GM18511 (cell line): Measurements from ENCODE around the gene CDR2.

ENCODE experiments used
- ATAC-seq: cut with Tn5 transposase; IDR thresholded peaks from one replicate; pipeline ENCODE4 v1.9.1; 2021; ENCODE audit warnings: mild to moderate bottlenecking, moderate library complexity; ENCODE audit not compliant: unreplicated experiment

CDR2 gene

DNA sequence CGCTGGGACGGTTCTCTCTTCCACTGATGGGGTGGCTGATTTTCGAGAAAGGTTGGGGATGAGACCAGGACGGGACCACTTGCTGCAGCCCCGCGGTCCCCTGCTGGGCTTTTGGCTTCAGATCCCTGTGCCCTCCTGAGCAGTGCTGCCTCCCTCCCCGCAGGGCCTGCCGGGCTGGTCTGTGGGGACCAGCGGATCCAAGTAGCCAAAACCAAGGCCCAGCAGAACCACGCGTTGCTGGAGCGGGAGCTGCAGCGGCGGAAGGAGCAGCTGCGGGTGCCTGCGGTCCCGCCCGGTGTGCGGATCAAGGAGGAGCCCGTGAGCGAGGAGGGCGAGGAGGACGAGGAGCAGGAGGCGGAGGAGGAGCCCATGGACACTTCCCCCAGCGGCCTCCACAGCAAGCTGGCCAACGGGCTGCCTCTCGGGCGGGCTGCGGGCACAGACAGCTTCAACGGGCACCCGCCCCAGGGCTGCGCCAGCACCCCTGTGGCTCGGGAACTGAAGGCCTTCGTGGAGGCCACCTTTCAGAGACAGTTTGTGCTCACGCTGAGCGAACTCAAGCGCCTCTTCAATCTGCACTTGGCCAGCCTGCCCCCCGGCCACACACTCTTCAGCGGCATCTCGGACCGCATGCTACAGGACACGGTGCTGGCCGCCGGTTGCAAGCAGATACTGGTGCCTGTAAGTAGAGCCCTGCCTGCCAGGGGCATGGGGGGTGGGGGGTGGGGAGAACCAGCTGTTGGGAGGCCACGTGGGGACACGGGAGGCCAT, 48.6 kb downstream of the CDR2 start:
- no peak for ATAC-seq

DNA sequence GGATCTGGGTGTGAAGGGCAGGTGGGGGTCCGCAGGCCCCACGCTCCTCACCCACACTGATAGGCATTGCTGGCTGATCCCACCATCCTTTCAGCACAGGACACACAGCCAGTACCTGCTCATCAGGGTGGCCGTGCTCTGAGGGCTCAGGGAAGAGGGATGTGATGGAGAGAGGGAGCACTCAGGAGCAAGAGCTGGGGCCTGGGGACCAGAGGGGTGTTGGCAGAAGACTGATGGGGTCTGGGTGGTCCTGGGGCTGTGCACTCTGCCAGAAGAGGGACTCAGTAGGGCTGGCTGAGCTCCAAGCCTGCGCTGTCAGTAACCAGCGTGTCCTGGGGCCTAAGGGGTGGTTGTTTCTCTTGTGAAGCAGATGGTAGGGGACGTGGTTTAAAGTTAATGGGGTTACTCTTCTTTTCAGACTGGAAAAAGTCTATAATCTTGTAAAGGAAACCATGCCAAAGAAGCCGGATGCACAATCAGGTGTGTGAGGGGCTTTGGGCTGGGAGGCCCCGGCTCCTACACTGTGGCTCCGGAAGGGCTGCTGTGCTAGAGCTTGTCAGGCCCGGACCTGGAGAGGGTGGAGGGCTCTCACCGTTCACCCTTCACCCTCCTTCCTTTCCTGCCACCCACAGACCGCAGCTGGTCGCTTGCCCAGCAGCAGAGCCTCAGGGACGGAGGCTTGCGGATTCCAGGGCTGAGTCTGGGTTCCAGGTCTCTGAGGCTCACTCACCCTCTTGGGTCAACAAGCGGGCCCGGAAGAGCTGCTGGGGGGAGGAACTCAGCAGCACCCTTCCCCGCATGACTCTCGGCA, 49.4 kb downstream of the CDR2 start:
- ATAC-seq, result no peak

DNA sequence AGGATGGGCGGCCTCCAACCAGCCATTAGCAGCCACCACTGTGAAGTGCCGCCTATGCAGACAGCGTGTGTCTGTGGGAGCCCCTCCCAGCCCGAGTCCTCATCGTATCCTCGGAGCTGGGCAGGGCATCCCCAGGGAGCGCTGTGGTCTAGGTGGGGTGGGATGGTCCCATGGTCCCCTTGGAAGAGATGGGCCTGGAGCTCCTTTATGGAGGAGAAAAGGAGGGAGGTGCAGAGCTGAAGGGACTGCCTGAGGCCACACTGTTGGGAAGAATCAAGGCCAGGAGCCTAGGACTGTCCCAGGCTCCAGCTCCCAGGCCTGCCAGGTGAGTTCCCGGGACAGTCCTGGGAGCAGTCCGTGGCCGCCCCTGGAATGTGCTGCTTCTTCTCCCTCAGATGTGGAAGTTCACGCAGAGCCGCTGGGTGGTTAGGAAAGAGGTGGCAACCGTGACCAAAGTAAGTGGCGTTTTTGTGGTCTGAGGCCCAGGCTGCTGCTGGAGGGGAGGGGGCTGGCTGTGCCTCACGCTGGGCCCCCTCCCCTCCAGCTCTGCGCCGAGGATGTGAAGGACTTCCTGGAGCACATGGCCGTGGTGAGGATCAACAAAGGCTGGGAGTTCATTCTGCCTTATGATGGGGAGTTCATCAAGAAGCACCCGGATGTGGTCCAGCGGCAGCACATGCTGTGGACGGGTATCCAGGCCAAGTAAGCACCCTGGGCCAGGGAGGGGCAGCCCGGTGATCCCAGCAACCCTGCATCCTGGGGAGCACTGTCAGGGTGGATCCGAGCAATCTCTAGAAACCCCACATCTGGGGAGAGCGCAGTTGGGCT, 50.2 kb downstream of the CDR2 start:
- ATAC-seq, result no peak

DNA sequence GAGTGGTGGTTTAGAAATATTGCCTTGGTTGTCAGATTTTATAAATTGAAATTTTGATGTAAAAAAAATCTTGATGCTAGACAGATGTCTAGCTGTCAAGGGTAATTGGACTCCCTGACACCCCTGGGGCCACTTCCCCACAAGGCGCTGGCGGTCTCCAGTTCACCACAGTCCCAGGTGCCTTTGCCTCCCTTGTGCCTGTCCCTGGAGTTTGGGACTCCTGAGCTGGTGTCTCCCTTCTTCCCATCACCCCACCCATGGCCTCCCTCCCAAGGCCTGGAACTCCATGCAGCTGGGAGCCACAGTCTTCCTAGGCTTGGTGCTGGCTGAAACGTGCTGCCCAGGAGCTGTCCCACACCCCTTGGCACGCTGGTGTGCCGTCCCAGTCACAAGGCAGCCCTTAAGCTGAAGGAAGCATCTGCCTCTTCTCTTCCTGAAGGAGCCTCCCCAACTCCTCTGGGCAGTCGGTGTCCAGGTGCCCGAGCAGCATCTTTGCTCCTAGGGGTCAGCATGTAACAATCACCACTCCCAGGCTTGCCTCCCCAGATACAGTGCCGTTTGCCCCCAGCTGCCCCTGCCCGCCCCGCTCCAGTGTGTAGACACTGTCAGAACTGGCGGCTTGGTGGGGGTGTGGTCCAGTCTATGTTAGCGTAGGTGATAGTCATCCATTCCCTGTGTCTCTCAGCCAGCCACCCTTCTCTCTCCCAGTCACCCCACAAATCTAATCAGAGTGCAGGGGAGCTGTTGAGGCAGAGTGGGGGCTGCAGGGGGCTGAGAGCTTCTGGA, 51.1 kb downstream of the CDR2 start:
- no peak for ATAC-seq

DNA sequence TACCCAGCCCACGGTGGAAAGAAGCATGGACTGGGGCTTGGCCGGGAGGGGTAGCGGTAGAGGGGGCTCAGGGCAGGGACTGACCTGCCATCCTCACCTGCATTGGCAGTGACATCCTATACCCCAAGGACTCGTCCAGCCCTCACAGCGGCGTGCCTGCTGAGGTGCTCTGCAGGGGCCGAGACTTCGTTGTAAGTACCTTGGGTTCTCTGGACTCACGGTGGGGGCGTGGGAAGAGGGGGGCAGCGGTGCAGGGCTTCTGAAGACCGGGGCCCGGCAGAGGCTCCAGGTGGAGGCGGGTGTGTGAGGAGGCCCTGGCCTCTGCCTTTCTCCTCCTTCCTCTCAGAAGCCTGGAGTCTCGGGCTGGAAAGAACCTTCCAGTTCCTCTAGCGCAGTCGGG, 51.7 kb downstream of the CDR2 start:
- ATAC-seq, result no peak

DNA sequence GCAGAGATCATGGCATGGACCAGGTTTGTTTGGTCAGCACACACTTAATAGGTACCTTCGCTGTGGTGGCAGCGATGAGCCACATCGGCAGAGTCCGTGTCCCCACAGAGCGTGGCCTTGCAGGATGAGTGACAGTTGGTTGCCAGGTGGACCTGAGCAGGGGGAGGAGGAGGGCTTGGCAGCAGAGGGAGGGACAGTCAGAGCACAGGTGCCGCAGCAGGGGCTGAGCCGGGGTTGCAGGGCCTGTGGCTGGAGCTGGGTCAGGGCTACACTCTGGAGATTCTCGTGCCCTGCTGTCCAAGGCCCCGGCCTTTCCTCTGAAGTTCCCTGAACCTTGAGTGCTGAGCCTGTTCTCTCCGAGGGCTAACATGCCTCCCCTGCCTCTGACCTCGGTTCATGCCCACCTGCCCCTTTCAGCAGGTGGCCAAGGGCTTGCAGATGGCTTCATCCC, 52.4 kb downstream of the CDR2 start:
- no peak for ATAC-seq

DNA sequence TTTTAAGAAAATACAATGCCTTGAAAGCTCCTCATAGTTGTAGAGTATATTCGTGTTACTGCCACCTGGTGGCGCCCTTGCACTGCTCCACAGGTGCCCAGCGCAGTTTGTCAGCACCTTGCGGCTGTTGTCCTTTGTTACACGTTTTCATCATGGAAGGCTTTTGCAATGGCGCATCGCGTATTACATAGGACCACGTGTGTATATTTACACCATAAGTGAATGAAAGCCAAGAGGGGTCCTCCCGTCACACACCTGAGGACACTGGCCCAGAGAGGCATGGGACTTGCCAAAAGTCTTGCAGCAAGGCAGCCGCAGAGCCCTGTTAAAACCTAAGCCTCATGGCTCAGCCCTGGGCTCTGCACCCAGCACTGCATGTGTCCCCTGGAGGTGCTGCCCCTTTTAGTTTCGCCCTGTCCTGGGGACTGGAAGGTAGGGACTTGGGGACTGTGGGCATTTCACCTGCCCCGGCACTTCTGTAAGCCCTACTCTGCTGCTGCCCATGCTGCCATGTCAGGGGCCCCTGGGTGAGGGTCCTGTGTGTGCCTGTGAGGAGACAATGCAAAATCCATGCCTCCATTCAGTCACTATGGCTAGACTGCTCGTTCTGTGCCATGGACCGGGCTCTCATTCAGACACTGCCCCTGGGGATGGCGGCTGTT, 52.9 kb downstream of the CDR2 start:
- ATAC-seq, result no peak

DNA sequence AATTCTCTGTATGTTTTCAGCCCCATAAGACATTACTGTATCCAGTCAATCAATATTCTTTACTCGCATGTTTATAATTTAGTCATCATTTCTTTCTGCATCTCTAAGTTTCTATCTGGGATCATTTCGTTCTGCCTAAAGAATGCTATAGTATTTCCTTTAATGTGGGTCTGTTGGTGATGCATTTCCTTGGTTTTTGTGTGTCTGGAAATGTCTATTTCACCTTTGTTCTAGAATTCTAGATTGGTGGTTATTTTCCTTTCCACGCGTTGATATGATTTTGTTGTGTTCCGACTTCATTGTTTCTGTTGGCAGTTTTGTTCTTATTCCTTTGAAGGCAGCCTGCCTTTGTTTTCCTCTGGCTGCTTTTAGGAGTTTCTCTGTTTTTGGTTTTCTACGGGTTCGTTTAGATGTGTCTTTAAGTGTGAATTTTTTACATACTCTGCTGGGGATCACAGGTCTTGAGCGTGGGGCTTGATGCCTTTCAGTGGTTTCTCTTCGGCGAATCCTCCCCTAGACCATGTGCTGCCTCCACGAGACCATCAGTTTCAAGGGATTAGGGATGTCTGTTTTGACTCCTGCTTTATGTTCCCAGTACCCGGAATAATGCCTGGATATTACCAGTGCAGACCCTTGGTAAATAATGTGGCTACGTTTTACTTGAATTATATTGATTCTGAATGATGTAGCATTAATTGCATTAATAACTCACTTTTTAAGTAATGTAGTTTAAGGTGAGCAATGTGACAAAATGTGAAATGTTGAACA, 53.7 kb downstream of the CDR2 start:
- ATAC-seq, result no peak

DNA sequence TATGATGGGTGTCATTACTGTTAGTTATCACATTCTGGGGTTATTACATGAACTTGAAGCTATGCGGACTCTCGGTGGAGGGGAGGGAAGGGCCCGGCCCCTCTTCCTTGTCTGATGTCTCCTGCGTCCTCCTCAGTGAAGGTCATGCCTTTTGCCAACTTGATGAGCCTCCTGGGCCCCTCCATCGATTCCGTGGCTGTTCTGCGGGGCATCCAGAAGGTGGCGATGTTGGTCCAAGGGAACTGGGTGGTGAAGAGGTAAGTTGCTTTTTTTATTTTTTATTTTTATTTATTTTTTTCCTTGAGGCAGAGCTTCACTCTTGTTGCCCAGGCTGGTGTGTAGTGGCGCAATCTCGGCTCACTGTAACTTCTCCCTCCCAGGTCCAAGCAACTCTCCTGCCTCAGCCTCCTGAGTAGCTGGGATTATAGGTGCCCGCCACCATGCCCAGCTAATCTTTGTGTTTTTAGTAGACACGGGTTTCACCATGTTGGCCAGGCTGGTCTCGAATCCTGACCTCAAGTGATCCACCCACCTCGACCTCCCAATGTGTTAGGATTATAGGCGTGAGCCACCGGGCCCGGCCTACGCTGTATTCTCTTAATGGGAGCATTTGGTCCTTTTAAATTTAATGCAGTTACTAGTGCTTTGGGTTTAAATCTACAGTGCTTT, 55.6 kb downstream of the CDR2 start:
- ATAC-seq, result no peak

DNA sequence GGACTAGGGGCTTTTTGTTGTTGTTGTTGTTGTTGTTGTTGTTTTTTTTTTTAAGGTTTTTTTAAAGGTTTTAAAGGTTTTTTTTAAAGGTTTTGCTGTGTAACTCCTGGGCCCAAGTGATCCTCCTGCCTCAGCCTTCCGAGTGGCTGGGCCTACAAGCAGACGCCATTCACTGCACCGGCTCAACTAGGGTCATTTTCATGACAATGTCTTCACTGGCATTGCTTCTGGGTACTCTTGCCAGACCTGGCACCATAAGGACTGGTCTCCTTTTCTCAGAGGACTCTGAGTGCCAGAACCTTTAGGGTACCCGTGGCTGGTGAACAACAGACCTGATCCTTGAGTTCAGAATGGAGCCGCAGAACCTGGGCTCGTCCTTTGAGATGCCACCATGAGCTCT, 56.8 kb downstream of the CDR2 start:
- no peak for ATAC-seq

DNA sequence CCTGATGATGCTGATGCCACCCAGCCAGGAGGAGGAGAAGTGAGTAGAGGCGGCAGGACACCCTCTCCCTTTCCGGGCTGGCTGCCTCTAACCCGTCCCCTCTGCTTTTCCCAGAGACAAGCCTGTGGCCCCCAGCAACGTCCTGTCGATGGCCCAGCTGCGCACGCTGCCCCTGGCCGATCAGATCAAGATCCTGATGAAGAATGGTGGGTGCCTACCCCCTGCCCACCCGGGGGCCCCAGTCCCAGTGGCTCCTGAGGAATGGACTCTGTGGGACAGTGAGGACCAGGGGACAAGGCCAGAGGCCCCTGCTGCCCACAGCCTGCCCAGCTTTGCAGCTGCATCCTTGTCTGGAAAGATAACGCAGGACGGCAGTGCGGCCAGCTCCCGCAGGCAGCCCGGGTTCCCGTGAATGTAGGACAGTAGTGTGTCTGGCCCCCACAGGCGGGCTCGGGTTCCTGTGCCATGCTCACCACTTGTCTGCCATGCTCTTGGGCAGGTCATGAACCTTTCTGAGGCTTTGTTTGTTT, 57.4 kb downstream of the CDR2 start:
- no peak for ATAC-seq

DNA sequence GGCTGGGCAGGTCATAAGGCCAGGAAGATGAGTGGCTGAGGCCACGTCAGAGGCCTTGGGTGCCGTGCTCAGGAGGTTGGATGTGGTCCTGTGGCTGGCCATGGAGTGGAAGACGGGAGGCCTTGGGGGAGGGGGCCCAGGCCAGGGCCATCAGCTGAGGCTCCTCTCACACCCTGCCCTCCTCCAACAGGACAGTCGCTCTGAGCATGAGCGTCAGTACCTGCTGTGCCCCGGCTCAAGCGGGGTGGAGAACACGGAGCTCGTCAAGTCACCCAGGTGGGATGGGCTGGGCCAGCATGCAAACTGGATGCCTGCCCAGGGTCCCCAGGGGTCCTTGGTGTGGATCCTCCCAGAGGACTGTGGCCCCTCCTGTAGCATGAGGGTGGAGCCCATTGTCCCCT, 58.0 kb downstream of the CDR2 start:
- ATAC-seq, result no peak

DNA sequence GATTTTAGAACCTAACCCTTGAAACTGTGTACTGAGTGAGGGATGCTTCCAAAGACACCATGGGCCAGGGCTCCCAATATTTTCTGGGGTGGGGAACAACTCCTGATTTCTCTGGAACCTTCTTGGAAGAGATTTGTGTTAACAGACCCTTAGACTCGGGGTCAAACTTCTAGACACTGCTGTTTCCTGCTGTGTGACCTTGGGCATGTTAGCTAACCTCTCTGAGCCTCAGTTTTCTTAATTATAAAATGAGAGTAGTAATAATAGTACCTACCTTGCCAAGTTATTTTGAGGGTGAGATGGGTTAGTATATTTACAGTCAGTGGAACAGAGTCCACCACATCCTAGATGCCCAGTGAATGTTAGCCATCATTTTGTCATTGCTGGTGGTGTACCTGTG, 58.4 kb downstream of the CDR2 start:
- ATAC-seq, result no peak

DNA sequence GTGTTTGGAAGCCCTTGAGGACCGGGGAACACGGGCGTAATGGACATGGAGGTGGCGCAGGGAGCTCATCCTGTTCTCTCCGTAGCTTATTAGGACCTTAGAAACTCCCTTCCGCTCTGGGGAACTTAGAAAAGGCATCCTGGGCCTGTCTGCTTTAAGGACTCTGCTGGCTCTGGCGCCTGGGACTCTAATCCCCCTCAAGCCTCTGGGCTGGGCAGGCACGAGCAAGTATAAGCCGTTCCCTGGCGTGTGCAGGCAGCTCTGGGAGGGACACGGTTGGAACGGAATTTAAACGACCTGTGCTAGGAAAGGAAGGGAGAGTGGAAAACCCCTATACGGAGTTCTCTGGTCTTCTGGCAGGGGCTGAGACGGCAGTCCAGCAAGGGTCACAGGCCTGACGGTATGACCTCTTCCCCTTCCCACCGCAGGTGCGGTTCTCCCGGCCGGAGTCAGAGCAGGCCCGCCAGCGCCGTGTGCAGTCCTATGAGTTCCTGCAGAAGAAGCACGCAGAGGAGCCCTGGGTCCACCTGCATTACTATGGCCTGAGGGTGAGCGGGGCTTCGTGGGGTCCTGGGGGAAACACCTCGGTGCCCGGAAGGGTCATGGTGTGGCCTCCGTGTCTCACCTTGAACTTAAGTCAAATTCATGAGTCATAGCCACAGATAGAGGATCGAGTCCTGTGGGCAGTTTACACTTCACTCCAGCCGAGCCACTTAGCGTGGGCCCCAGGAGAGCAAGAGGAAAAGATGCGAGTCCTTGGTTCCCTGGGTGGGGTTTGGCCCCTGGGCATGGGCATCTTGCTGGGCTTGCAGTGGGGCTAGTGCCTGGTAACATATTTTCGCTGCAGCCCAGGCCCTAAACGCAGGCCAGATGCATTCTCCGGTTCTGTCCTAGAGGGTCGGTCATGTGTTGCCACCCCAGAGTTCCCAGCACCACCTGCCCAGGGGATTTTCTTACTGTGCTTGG, 59.5 kb downstream of the CDR2 start:
- no peak for ATAC-seq

DNA sequence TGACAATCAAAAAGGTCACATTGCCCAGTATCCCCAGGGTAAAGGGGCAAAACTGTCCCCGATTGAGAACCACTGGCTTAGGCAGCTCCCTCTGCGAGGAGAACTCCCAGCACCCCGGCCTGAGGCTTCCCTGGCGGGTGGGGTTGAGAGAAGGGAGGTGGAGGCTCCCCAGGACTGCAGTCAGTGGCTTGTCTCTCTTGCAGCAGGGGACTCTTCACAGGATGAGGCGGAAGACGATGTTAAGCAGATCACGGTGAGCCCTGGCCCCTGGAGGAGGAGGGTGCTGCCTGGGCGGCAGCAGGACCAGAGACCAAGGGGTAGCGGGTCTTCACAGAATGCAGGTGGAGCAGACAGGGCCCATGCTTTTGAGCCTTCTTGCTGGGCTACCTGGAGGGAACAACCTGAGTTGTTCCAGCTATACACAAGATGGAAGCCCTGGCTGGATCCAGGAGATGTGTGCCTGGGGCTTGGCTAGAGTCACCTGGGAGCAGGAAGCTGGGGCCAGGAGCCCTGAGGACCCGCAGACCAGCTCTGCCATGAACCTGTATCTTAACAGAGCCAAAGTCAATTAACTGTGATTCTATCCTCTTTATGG, 60.4 kb downstream of the CDR2 start:
- ATAC-seq, result no peak

DNA sequence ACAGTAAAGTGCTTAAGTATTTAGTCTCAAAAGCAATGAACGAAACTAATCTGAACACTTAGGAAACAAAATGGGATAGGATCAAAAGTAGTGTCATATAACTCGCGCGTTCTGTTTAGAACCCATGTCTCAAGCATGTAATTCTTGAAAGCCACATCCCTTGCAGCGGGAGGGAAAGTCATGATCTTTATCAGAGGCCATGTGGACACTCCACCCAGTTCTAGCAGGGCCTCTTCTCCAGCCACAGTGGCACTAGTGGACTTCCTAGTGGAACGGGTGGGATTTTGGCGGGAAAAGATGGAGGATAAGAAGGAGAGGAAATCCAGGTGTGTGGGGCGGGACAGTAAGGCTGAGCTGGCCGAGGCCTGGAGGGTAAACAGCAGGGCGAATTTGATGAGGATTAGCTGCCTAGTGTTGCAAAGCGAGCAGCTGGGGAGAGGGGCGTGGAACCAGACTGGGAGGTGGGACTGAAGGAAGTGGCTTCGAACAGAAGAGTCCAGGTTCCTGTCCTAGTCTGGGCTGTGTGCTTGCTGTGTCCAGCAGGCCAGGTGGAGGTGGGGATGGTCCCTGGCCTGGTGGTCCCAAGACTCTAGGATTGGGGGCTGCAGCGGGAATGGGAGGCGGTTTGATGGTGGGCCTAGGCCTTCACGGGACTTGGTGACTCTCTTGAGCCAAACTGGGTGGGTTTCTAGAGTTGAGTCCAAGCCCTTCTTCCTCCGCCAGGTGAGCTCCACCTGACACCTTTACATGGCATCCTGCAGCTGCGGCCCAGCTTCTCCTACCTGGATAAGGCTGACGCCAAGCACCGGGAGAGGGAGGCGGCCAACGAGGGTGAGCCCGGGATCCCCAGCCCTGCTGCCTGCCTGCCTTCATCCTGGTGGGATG, 61.3 kb downstream of the CDR2 start:
- no peak for ATAC-seq
